HepG2 (cell line): ENCODE results near the gene SPRR4. TPM values are rescaled to one million over a fixed set of nuclear protein-coding genes. Genes with fewer than 3 reads are reported as not detected.

Source experiments
- ATAC-seq: fragments of 200-7000 bp; cut with Tn5 transposase; 3 replicates; pipeline ENCODE4 v1.9.1; 2020; ENCODE audit warnings: mild to moderate bottlenecking, moderate library complexity
- BruUV-seq: library from RNA; stranded (reverse); fragments of 400-500 nt; replicated peaks from 2 replicates; lab custom pipeline; 2021; lab: Mats Ljungman, UMichigan
- CTCF ChIA-PET: fragments of 300-600 bp; formaldehyde crosslinking; extraction: SDS; loops from one replicate; lab custom pipeline; 2021; ENCODE audit warnings: low total read pairs, inconsistent platforms, low intra/inter-chr PET ratio; lab: Yijun Ruan, JAX
- POLR2A ChIA-PET: fragments of 350-600 bp; sonication (Branson Sonifier 250); formaldehyde crosslinking; loops from one replicate; lab custom pipeline; 2020; ENCODE audit warnings: antibody characterized with exemption, inconsistent platforms; lab: Yijun Ruan, JAX
- DNase-seq: peaks from one replicate; pipeline ENCODE4 v3.0.0-alpha.2; 2015; ENCODE audit warnings: low spot score
- FAIRE-seq: peaks from 3 replicates; lab custom pipeline; 2011; peaks lifted over from hg19 to GRCh38; lab: Jason Lieb, UNC
- H2AFZ ChIP-seq: one replicate; pipeline ENCODE4 v1.6.1; 2011; ENCODE audit warnings: low read length, inconsistent platforms
- H3K27ac ChIP-seq: fragments of 300-600 bp; 3 replicates; pipeline ENCODE4 v1.8.0; 2011; ENCODE audit warnings: mixed run types, mild to moderate bottlenecking, mixed read lengths, low read length, inconsistent platforms; ENCODE audit not compliant: insufficient read depth; ENCODE audit errors: extremely low read length
- H3K27me3 ChIP-seq, 2 experiments: fragments of 200-600 bp in 1 of 2; 2 replicates in 1 of 2; 3 replicates in 1 of 2; pipeline versions ENCODE4 v1.6.0 to v1.8.0; 2011; ENCODE audit warnings: low read length in 2 of 2, mild to moderate bottlenecking in 2 of 2, moderate library complexity in 2 of 2, inconsistent platforms in 1 of 2; ENCODE audit not compliant: insufficient read depth in 2 of 2, control insufficient read depth in 1 of 2
- H3K36me3 ChIP-seq, 2 experiments: fragments of 200-600 bp in 1 of 2; replicated peaks in 1 of 2; 2 replicates in 1 of 2; 3 replicates in 1 of 2; pipeline versions ENCODE4 v1.5.1 to v1.8.0; 2011; ENCODE audit warnings: low read length in 2 of 2, inconsistent platforms in 1 of 2; ENCODE audit not compliant: insufficient read depth in 2 of 2, control insufficient read depth in 1 of 2
- H3K4me1 ChIP-seq: 2 replicates; pipeline ENCODE4 v1.5.1; 2012; ENCODE audit warnings: low read length, inconsistent platforms; ENCODE audit not compliant: insufficient read depth
- H3K4me2 ChIP-seq: 2 replicates; pipeline ENCODE4 v1.6.0; 2011; ENCODE audit warnings: low read depth, low read length, inconsistent platforms
- H3K4me3 ChIP-seq, 3 experiments: fragments of 200-600 bp in 1 of 3; sonication (generic), shearing (Covaris generic) in 1 of 3; replicated peaks in 1 of 3; 2 replicates each; pipeline ENCODE4 v1.5.1; 2011 to 2016; ENCODE audit warnings: low read length in 3 of 3, inconsistent platforms in 2 of 3, low read depth in 2 of 3, mild to moderate bottlenecking in 2 of 3, control low read depth in 1 of 3, mixed read lengths in 1 of 3; ENCODE audit not compliant: insufficient read depth in 1 of 3
- H3K79me2 ChIP-seq: one replicate; pipeline ENCODE4 v1.6.1; 2011; ENCODE audit warnings: low read length, inconsistent platforms; ENCODE audit not compliant: insufficient read depth
- H3K9ac ChIP-seq: 2 replicates; pipeline ENCODE4 v1.6.0; 2011; ENCODE audit warnings: mild to moderate bottlenecking, low read depth, low read length, inconsistent platforms; ENCODE audit not compliant: insufficient read depth
- H3K9me3 ChIP-seq: 2 replicates; pipeline ENCODE4 v1.5.1; 2012; ENCODE audit warnings: mild to moderate bottlenecking, low read length
- H4K20me1 ChIP-seq: 2 replicates; pipeline ENCODE4 v1.6.0; 2011; ENCODE audit warnings: inconsistent platforms, mild to moderate bottlenecking, low read length, moderate library complexity; ENCODE audit not compliant: insufficient read depth
- DZIP1 ChIP-seq: sonication (generic); formaldehyde crosslinking; IDR thresholded peaks from 2 replicates; pipeline ENCODE4 v1.5.0; 2020; ENCODE audit warnings: mild to moderate bottlenecking, missing genetic modification reagents
- E2F1 ChIP-seq: sonication (generic); formaldehyde crosslinking; IDR thresholded peaks from 2 replicates; pipeline ENCODE4 v1.5.0; 2020; ENCODE audit warnings: missing genetic modification reagents
- EED ChIP-seq: sonication (generic); formaldehyde crosslinking; IDR thresholded peaks from 2 replicates; pipeline ENCODE4 v1.5.0; 2020; ENCODE audit warnings: mild to moderate bottlenecking, missing genetic modification reagents
- HNF4G ChIP-seq, 2 experiments: sonication (generic) in 1 of 2; formaldehyde crosslinking in 1 of 2; IDR thresholded peaks; 2 replicates each; pipeline versions ENCODE4 v1.4.0 to v1.6.1; 2011 to 2020; ENCODE audit warnings: borderline replicate concordance in 2 of 2, low read depth in 2 of 2, mild to moderate bottlenecking in 2 of 2, low read length in 1 of 2, missing genetic modification reagents in 1 of 2, moderate library complexity in 1 of 2
- KLF16 ChIP-seq, 2 experiments: sonication (generic) in 1 of 2; formaldehyde crosslinking in 1 of 2; IDR thresholded peaks; 2 replicates each; pipeline versions ENCODE4 v1.6.1 to v1.8.0; 2016 to 2023; ENCODE audit warnings: missing genetic modification reagents in 2 of 2, missing compliant biosample characterization in 1 of 2
- MAF1 ChIP-seq: sonication (generic); formaldehyde crosslinking; IDR thresholded peaks from 2 replicates; pipeline ENCODE4 v1.5.0; 2020; ENCODE audit warnings: missing genetic modification reagents, borderline replicate concordance
- NCOA2 ChIP-seq: sonication (generic); formaldehyde crosslinking; IDR thresholded peaks from 2 replicates; pipeline ENCODE4 v1.8.0; 2022; ENCODE audit warnings: inconsistent platforms
- PBX3 ChIP-seq: sonication (generic); formaldehyde crosslinking; IDR thresholded peaks from 2 replicates; pipeline ENCODE4 v1.8.1; 2023; ENCODE audit warnings: missing genetic modification reagents, inconsistent platforms, borderline replicate concordance
- SKI ChIP-seq: fragments of 450-650 bp; IDR thresholded peaks from one replicate; pipeline ENCODE4 v1.6.1; 2018; ENCODE audit warnings: mild to moderate bottlenecking; ENCODE audit not compliant: partially characterized antibody
- SNAI1 ChIP-seq: sonication (generic); formaldehyde crosslinking; IDR thresholded peaks from 2 replicates; pipeline ENCODE4 v1.5.0; 2020; ENCODE audit warnings: mild to moderate bottlenecking, missing genetic modification reagents, borderline replicate concordance
- ZNF280B ChIP-seq: sonication (generic); formaldehyde crosslinking; IDR thresholded peaks from 2 replicates; pipeline ENCODE4 v1.5.0; 2020; ENCODE audit warnings: missing genetic modification reagents, mild to moderate bottlenecking, borderline replicate concordance
- WGBS: methylation state at CpG from one replicate; pipeline ENCODE4 v1.1.6; 2017; ENCODE audit warnings: low lambda C conversion rate; 5-methylcytosine and 5-hydroxymethylcytosine counted together
- in situ Hi-C: cut with HindIII; loops from 2 replicates; pipeline ENCODE4 v1.10.0; 2017; ENCODE audit warnings: low pct_unique_long_range_greater_than_20kb; ENCODE audit not compliant: extremely low pct_ligation_motif_present
- intact Hi-C: fragments of 100-400 bp; cut with micrococcal nuclease; formaldehyde crosslinking; loops from one replicate; pipeline ENCODE4 v1.10.0; 2022; ENCODE audit not compliant: unreplicated experiment
- polyA plus RNA-seq, 8 experiments: library from polyadenylated mRNA; depleted of rRNA in 3 of 8; stranded (reverse) in 7 of 8; unstranded in 1 of 8; fragments of >200 nt; fragmentation: Illumina TruSeq in 4 of 8; extraction: Trizol in 4 of 8; gene quantifications; 2 replicates each; pipeline versions ENCODE4 v1.2.1 to v1.2.3, GENCODE V29; 2011 to 2016; ENCODE audit warnings: low read depth in 4 of 8, missing spikeins in 1 of 8, mixed read lengths in 1 of 8; ENCODE audit not compliant: insufficient read depth in 1 of 8
- total RNA-seq, 5 experiments: library from RNA; depleted of rRNA; stranded (reverse); fragments of >200 nt; fragmentation: Illumina TruSeq; extraction: Trizol; gene quantifications; 2 replicates each; pipeline ENCODE4 v1.2.3, GENCODE V29; 2016; ENCODE audit warnings: low read depth in 1 of 5

The SPRR4 gene
- total and polyA plus RNA-seq, 2 of the 13 experiments (the other 11 are each of a cell fraction or from before 2014, with no cell fraction given), result not detected

- no peak for ATAC-seq
- H3K36me3 ChIP-seq, result no peaks in the 10 kb centered on the region
- in situ Hi-C loops, result no loop called here
- no peak overlapping the region for H3K9ac ChIP-seq
- 8% methylated on average over 1 of the region's 1 CpG for WGBS
- no peak overlapping the region for H3K27ac ChIP-seq
- POLR2A ChIA-PET, result no interaction called here
- H3K4me3 ChIP-seq, result no peak overlapping the region
- H3K79me2 ChIP-seq, result no peaks in the 10 kb centered on the region
- intact Hi-C loops, result no loop called here
- H2AFZ ChIP-seq, result no peak overlapping the region
- no peaks in the 10 kb centered on the region for H3K4me1 ChIP-seq
- no peak overlapping the region for H3K4me2 ChIP-seq
- no peaks in the 10 kb centered on the region for H4K20me1 ChIP-seq
- FAIRE-seq, result no peak
- BruUV-seq, result no TSS peak
- CTCF ChIA-PET, result no interaction called here
- H3K27me3 ChIP-seq, result 0 out of 5 replicates have a peak, but pooled peaks cover 0 to 4% of the 10 kb centered on the region in 2 experiments
- H3K9me3 ChIP-seq, result no peaks in the 10 kb centered on the region
- DNase-seq, result no peak
- no peak for TF ChIP-seq PBX3
- TF ChIP-seq MAF1 (CRISPR knock-in tag), result no peak
- no peak for TF ChIP-seq EED (CRISPR knock-in tag)
- no peak for TF ChIP-seq DZIP1 (CRISPR knock-in tag)
- TF ChIP-seq SKI, result no peak
- no peak for TF ChIP-seq ZNF280B
- TF ChIP-seq NCOA2 (CRISPR knock-in tag), result no peak
- no peak for TF ChIP-seq E2F1
- TF ChIP-seq KLF16 (CRISPR knock-in tag; IDR thresholded peaks at IDR 0.05), result no peak
- no peak for TF ChIP-seq HNF4G (IDR thresholded peaks at IDR 0.05; ENCODE audit: borderline replicate concordance, low read depth, low read length)
- no peak for TF ChIP-seq HNF4G (CRISPR knock-in tag; IDR thresholded peaks at IDR 0.05; ENCODE audit: borderline replicate concordance, low read depth)
- no peak for TF ChIP-seq SNAI1
These were observed 29.8 kb upstream of the SPRR4 start for GRCh38 chr1:152940614-152941013.
